Measurements from ENCODE around the gene MCF2L. TPM values are rescaled to one million over a fixed set of nuclear protein-coding genes. Genes with fewer than 3 reads are reported as not detected.

The MCF2L gene
- total RNA-seq, 4 donors from 2014 or later = 10.2 to 25.4 (median 16.9) TPM

DNA sequence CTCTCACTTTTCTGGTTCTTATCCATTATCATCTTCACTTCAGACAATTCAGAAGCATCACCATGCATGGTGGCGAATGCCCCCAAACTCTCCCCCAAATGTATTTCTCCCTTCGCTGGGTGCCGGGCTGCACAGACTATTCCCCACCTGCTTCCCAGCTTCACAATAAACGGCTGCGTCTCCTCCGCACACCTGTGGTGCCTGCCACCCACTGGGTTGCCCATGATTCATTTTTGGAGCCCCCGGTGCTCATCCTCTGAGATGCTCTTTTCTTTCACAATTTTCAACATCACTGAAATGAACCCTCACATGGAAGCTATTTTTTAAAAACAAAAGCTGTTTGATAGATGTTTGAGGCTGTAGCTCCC is 150.8 kb downstream of the MCF2L start:
- intact Hi-C loops (cut with DNase I) = no loop called here
- H3K9me3 ChIP-seq = no peaks in the 10 kb centered on the region
- WGBS, 2 donors = 88 to 90% methylated on average over 7 of the region's 7 CpGs
- TF ChIP-seq CTCF (IDR thresholded peaks at IDR 0.05) (no peak), POLR2A (IDR thresholded peaks at IDR 0.05) (no peak)
- H3K27me3 ChIP-seq = peaks cover 0 to 23% (median 0%) of the 10 kb centered on the region in 4 donors
- no peaks in the 10 kb centered on the region for H3K36me3 ChIP-seq
- H3K4me3 ChIP-seq = no peak overlapping the region
- no peak overlapping the region for H3K27ac ChIP-seq
- peaks cover 0 to 21% (median 5%) of the 10 kb centered on the region in 3 donors for H3K4me1 ChIP-seq
- no peak for DNase-seq

DNA sequence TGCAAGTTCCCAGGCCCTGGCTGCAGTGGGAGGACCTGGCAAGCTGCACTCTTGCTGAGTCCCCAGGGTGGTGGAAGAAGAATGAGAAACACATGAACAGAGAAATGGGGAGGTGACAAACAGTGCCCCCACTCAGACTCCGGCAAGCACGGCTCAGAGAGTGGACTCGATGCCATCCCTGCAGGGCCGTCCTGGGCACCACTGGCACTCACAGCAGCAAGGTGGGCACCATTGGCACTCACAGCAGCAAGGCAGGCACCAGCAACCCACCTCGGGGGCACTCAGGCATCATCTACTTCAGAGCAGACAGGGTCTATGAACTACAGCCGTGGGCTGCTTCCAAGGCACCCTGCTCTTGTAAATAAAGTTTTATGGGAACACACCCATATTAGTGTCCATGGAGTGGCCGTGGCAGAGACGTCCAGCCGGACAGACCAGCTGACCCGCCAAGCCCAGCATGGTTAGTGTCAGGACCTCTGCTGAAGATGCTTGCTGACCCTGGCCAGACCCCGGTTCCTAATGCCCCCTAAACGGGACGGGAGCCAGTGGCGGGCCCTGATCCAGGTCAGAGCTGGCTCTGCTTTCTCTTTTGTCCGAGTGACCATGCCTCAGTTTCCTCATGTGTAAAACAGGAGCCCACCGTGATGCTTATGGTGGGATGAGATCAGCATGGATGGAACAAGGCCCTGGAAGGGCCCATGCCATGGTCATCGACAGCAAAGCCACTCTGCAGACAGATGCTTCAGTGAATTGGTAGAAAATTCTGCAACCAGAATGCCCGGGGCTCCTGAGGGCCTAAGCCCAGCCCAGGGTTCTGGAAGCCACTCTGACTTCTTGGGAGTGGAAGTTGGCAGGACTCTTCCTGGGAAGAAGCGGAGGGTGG is 151.5 kb downstream of the MCF2L start:
- Histone ChIP-seq H3K4me1 (peaks cover 0 to 21% (median 5%) of the 10 kb centered on the region in 3 donors), H3K27ac (no peak overlapping the region), H3K4me3 (no peak overlapping the region), H3K27me3 (peaks cover 0 to 20% (median 0%) of the 10 kb centered on the region in 4 donors), H3K36me3 (no peaks in the 10 kb centered on the region), H3K9me3 (no peaks in the 10 kb centered on the region)
- TF ChIP-seq CTCF (IDR thresholded peaks at IDR 0.05) = no peak
- no peak for TF ChIP-seq POLR2A (IDR thresholded peaks at IDR 0.05)
- DNase-seq = no peak
- WGBS, 2 donors = 63 to 84% methylated on average over 5 of the region's 19 CpGs
- intact Hi-C loops (cut with DNase I) = no loop called here

DNA sequence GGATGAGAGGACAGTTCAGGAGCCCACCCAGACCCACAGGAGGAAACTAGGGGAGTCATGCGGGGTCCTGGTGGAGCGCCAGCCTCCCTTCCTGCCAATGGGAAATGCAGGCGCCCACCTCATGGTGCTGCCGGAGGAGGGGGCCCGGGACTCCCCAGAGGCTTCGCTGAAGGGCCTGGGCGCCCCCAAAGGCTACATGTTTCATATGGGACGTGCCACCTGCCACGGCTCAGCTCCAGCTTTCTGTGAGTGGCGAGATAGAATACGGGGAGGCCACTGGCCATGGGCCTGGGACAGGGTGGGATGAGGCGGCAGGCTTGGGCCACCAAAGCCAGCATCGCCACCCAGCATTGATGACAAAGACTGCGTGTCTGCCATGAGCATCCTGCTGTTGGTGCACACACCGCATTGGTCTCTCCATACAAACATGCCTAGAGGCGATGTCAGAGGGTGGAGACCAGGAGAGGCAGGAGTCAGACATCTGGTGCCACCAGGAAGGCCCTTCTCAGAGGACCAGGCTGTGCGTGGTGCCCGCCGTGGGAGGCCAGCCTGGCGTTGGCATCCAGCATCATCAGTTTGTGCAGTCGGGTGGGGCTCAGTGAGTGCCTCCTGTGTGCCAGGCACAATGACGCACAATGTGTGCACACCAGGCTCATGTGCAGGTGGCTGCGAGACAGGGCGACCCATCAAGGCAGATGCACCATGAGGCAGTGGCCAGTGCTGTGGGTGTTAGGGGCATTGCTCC is 152.3 kb downstream of the MCF2L start:
- WGBS, 2 donors = 92% methylated on average over 2 to 6 of the region's 24 CpGs
- Histone ChIP-seq H3K27ac (peak overlapping the region in 3 of 4 donors; percentile 68 to 86 (median 82)), H3K27me3 (peaks cover 0 to 20% (median 0%) of the 10 kb centered on the region in 4 donors), H3K4me1 (peaks cover 0 to 21% (median 5%) of the 10 kb centered on the region in 3 donors), H3K4me3 (no peak overlapping the region), H3K36me3 (no peaks in the 10 kb centered on the region), H3K9me3 (no peaks in the 10 kb centered on the region)
- TF ChIP-seq POLR2A (IDR thresholded peaks at IDR 0.05) (no peak), CTCF (IDR thresholded peaks at IDR 0.05) (no peak)
- no peak for DNase-seq
- intact Hi-C loops (cut with DNase I) = no loop called here

GRCh38 chr13:113121928-113122471 is 153.0 kb downstream of the MCF2L start:
- no peak for DNase-seq
- H3K4me3 ChIP-seq = peak overlapping the region in 1 of 4 donors; percentile 56
- peak overlapping the region; percentile 47 to 86 (median 75) for H3K27ac ChIP-seq
- peaks cover 0 to 23% (median 0%) of the 10 kb centered on the region in 4 donors for H3K27me3 ChIP-seq
- TF ChIP-seq CTCF (IDR thresholded peaks at IDR 0.05) (no peak), POLR2A (IDR thresholded peaks at IDR 0.05) (no peak)
- no peaks in the 10 kb centered on the region for H3K36me3 ChIP-seq
- 30 to 63% methylated on average over 6 to 11 of the region's 16 CpGs for WGBS, 2 donors
- H3K9me3 ChIP-seq = no peaks in the 10 kb centered on the region
- H3K4me1 ChIP-seq = peaks cover 0 to 21% (median 5%) of the 10 kb centered on the region in 3 donors
- intact Hi-C loops (cut with DNase I) = no loop called here
